HG02678 (cell line): ENCODE measurements around the gene CDR2.
"Not testable (repeated sequence)": the region's sequence is repeated elsewhere in the genome, so short reads cannot be mapped to it uniquely, and the experiment has no call there.

Experiments
- ATAC-seq: cut with Tn5 transposase; IDR thresholded peaks from one replicate; pipeline ENCODE4 v1.9.1; 2021; ENCODE audit warnings: mild to moderate bottlenecking, moderate library complexity; ENCODE audit not compliant: unreplicated experiment

The CDR2 gene

GRCh38 chr16:22374311-22375116 is at the start of gene CDR2:
CDR2 (minus strand) TSS chr16:22374619; CDS start chr16:22374309, 310 bp downstream.
- ATAC-seq: peak; percentile 94

- no peak for ATAC-seq
These were observed 49.3 kb upstream of the CDR2 start for GRCh38 chr16:22423716-22424115.

- ATAC-seq: no peak
These were observed 46.7 kb upstream of the CDR2 start for GRCh38 chr16:22421136-22421535.

GRCh38 chr16:22420606-22421135 is 46.3 kb upstream of the CDR2 start:
- no peak for ATAC-seq

- no peak for ATAC-seq
These were observed 45.5 kb upstream of the CDR2 start for GRCh38 chr16:22419908-22420307.

GRCh38 chr16:22418826-22419225 is 44.4 kb upstream of the CDR2 start:
- ATAC-seq: no peak

GRCh38 chr16:22417798-22418197 is 43.4 kb upstream of the CDR2 start:
- not testable (repeated sequence) for ATAC-seq

GRCh38 chr16:22417019-22417418 is 42.6 kb upstream of the CDR2 start:
- ATAC-seq: no peak

GRCh38 chr16:22413819-22414218 is 39.4 kb upstream of the CDR2 start:
- ATAC-seq: no peak

GRCh38 chr16:22407486-22407885 is 33.1 kb upstream of the CDR2 start:
- ATAC-seq: no peak

GRCh38 chr16:22402191-22402590 is 27.8 kb upstream of the CDR2 start:
- ATAC-seq: no peak

- no peak for ATAC-seq
These were observed 26.5 kb upstream of the CDR2 start for GRCh38 chr16:22400900-22401299.

GRCh38 chr16:22397931-22398330 is 23.5 kb upstream of the CDR2 start:
- ATAC-seq: no peak

- no peak for ATAC-seq
These were observed 23.0 kb upstream of the CDR2 start for GRCh38 chr16:22397464-22397863.

GRCh38 chr16:22395960-22396359 is 21.5 kb upstream of the CDR2 start:
- ATAC-seq: no peak

GRCh38 chr16:22394121-22394520 is 19.7 kb upstream of the CDR2 start:
- no peak for ATAC-seq

GRCh38 chr16:22388101-22388644 is 13.8 kb upstream of the CDR2 start:
- ATAC-seq: no peak

- no peak for ATAC-seq
These were observed 12.6 kb upstream of the CDR2 start for GRCh38 chr16:22386976-22387375.

- ATAC-seq: no peak
These were observed 10.8 kb upstream of the CDR2 start for GRCh38 chr16:22385196-22385595.

- no peak for ATAC-seq
These were observed 9.4 kb upstream of the CDR2 start for GRCh38 chr16:22383827-22384226.

GRCh38 chr16:22381392-22381791 is 7.0 kb upstream of the CDR2 start:
- no peak for ATAC-seq

GRCh38 chr16:22380529-22380928 is 6.1 kb upstream of the CDR2 start:
- no peak for ATAC-seq
